Activated naive CD4-positive, alpha-beta T cell treated with Interleukin-2 at 50 U/mL for 16 hours (primary cell): ENCODE data around the gene MT1A.

Experiments used
- DNase-seq: peaks from one replicate; pipeline ENCODE4 v3.0.0-alpha.2; 2020

The MT1A gene

GRCh38 chr16:56637814-56638750 is at the start of gene MT1A:
Gene MT1A, plus strand, starts transcription at chr16:56638666. Its CDS starts 73 bp downstream, at chr16:56638739.
- no peak for DNase-seq

GRCh38 chr16:56588781-56589140 is 49.7 kb upstream of the MT1A start:
- DNase-seq: no peak

- DNase-seq: peak; percentile 25
Observed at GRCh38 chr16:56589141-56590039, 49.1 kb upstream of the MT1A start, which contains the start of gene MT3. Gene MT3, plus strand, starts transcription at chr16:56589528. Its CDS starts 63 bp downstream, at chr16:56589591.

GRCh38 chr16:56591377-56592060 is 46.9 kb upstream of the MT1A start:
- DNase-seq: no peak

- DNase-seq: no peak
Observed at GRCh38 chr16:56593573-56594291, 44.7 kb upstream of the MT1A start.

- DNase-seq: no peak
Observed at GRCh38 chr16:56594292-56594619, 44.2 kb upstream of the MT1A start.

- DNase-seq: peak; percentile 43
Observed at GRCh38 chr16:56600398-56600999, 38.0 kb upstream of the MT1A start.

- DNase-seq: no peak
Observed at GRCh38 chr16:56601325-56601724, 37.1 kb upstream of the MT1A start.

- DNase-seq: no peak
Observed at GRCh38 chr16:56603589-56603988, 34.9 kb upstream of the MT1A start.

- no peak for DNase-seq
Observed at GRCh38 chr16:56604966-56605365, 33.5 kb upstream of the MT1A start.

- no peak for DNase-seq
Observed at GRCh38 chr16:56605475-56605874, 33.0 kb upstream of the MT1A start.

- DNase-seq: no peak
Observed at GRCh38 chr16:56606071-56606475, 32.4 kb upstream of the MT1A start.

GRCh38 chr16:56606476-56607108 is 31.9 kb upstream of the MT1A start:
- DNase-seq: no peak

- no peak for DNase-seq
Observed at GRCh38 chr16:56607109-56607618, 31.3 kb upstream of the MT1A start.

- no peak for DNase-seq
Observed at GRCh38 chr16:56607675-56608042, 30.8 kb upstream of the MT1A start.

GRCh38 chr16:56608043-56608875 is 30.2 kb upstream of the MT1A start, which contains the start of gene MT2A:
Gene MT2A, plus strand, starts transcription at chr16:56608584. Its CDS starts 72 bp downstream, at chr16:56608656.
- DNase-seq: peak; percentile 91

GRCh38 chr16:56608876-56609462 is 29.5 kb upstream of the MT1A start:
- DNase-seq: no peak

GRCh38 chr16:56609463-56609921 is 29.0 kb upstream of the MT1A start:
- DNase-seq: peak; percentile 69

GRCh38 chr16:56610017-56610608 is 28.4 kb upstream of the MT1A start:
- peak; percentile 79 for DNase-seq
